Right lung (tissue), 5 donors: ENCODE results near the gene FAM83D. TPM values are rescaled to one million over a fixed set of nuclear protein-coding genes. Genes with fewer than 3 reads are reported as not detected.
"Not testable (repeated sequence)": the region's sequence is repeated elsewhere in the genome, so short reads cannot be mapped to it uniquely, and the experiment has no call there.

Source experiments
- DNase-seq, 2 donors: peaks; one replicate each; pipeline ENCODE4 v3.0.0-alpha.2; 2013
- polyA plus RNA-seq, 5 donors: library from polyadenylated mRNA; unstranded; fragments of 120-200 nt; gene quantifications; one replicate each; pipeline versions ENCODE4 v1.2.1 to v1.2.3, GENCODE V29; 2013; ENCODE audit warnings: inconsistent platforms in 1 of 5, low replicate concordance in 1 of 5; ENCODE audit not compliant: insufficient read length in 5 of 5, insufficient read depth in 1 of 5

Gene FAM83D
- polyA plus RNA-seq, 5 donors = 10.4 to 27.1 (median 14.1) TPM

- DNase-seq = no peak
Observed at GRCh38 chr20:38962928-38963401, 36.7 kb downstream of the FAM83D start.

- DNase-seq = no peak
Observed at GRCh38 chr20:38963745-38964144, 37.5 kb downstream of the FAM83D start.

GRCh38 chr20:38965264-38965663 lies 39.0 kb downstream of the FAM83D start:
- DNase-seq = no peak

GRCh38 chr20:38968090-38968489 lies 41.9 kb downstream of the FAM83D start:
- DNase-seq = no peak

DNA sequence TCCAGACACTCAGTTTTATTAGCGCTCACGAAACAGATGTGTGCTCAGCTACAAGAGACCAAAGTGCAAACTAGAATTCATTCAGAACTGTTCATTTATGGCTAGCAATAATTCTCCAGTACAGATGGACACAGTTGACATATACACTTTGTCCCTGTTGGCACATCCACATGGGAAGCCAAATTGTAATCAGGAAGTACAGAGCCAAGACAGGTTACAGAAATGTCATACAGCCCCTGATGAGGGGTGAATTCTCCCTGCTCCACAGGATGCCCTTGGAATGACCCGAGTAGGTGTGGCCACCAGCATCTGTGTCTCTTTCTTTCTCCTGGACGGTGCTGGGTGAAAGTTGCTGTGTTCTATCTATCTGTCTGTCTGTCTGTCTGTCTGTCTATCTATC lies 43.5 kb downstream of the FAM83D start:
- no peak for DNase-seq

DNA sequence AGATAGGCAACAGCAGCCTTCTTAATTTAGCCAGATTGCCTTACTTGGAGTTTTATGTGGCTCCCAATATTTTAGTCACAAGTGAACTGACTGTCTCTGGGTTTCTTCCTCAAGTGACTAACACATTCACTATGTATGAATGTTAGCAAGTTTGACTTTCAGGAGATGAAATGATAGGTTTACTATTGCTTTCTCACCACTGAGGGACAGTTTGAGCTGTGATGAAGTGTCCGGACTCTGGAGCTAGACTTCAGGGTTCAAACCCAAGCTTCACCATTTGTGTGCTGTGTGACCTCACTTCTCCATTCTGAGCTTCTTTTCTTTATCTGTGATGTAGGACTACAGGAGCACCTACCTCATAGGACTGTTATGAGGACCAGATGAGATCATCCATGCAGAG lies 44.1 kb downstream of the FAM83D start:
- DNase-seq = no peak

- DNase-seq = no peak
Observed at GRCh38 chr20:38973107-38973506, 46.9 kb downstream of the FAM83D start.

DNA sequence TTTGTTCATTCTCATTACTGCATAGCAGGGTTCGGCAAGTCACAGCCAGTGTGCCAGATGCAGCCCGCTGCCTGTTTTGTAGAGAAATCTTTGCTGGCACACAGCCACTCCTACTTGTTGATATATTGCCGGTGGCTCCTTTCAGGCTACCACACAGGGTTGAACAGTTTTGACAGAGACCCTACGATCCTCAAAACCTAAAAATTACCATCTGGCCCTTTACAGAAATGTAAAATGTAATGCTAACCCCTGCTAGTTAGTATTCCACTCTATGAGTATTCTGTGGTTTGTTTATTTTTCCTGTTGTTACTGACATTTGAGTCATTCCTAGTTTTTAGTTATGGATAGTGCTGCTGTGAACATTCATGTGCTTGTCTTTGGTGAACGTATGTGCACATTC lies 47.4 kb downstream of the FAM83D start:
- DNase-seq = no peak

- DNase-seq = no peak
Observed at GRCh38 chr20:38975539-38976120, 49.4 kb downstream of the FAM83D start.

GRCh38 chr20:38979434-38979833 lies 53.2 kb downstream of the FAM83D start:
- DNase-seq = no peak

- no peak for DNase-seq
Observed at GRCh38 chr20:38979842-38980241, 53.6 kb downstream of the FAM83D start.

- DNase-seq = no peak
Observed at GRCh38 chr20:38982291-38982690, 56.1 kb downstream of the FAM83D start.

DNA sequence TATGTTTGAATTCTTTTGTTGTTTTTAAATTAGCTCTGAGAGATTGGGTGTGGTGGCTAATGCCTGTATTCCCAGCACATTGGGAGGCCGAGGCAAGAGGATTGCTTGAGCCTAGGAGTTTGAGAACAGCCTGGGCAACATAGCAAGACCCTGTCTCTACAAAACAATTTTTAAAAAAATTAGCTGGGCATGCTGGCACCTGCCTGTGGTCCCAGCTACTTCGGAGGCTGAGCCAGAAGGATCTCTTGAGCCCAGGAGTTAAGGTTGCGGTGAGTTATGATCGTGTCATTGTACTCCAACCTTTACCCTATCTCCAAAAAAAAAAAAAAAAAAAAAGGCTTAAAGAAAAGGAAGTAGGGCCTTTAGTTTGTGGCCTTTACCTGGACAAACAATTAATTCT lies 58.8 kb downstream of the FAM83D start:
- DNase-seq = no peak

- DNase-seq = no peak
Observed at GRCh38 chr20:38985603-38986170, 59.5 kb downstream of the FAM83D start.

- no peak for DNase-seq
Observed at GRCh38 chr20:38986663-38987062, 60.4 kb downstream of the FAM83D start.

- DNase-seq = no peak
Observed at GRCh38 chr20:38987777-38988176, 61.6 kb downstream of the FAM83D start.

GRCh38 chr20:38990728-38991127 lies 64.5 kb downstream of the FAM83D start:
- no peak for DNase-seq

- no peak for DNase-seq
Observed at GRCh38 chr20:38991814-38992704, 65.8 kb downstream of the FAM83D start.

DNA sequence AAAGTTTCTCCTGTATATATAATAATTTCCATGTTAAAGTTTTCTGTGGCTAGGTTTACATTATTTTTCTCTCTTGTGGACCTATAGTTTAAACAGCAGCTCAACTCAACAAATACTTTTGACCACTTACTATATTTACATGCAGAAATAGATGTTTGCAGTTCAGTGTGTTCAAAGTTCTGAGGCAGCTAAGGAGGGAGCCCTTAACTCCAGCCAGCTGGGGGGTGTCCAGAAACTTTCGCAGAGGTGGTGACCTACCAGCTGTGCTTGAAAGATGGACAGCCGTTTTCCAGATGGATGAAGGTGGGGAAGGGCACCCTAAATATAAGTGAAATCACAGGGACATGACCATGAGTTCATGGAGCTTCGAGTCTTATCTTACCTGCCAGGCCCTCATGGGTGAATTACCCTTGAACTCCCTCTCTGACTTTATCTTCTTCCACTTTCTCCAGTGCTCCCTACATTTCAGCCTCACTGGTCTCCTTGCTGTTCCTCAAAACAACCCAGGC lies 69.4 kb downstream of the FAM83D start:
- no peak for DNase-seq

DNA sequence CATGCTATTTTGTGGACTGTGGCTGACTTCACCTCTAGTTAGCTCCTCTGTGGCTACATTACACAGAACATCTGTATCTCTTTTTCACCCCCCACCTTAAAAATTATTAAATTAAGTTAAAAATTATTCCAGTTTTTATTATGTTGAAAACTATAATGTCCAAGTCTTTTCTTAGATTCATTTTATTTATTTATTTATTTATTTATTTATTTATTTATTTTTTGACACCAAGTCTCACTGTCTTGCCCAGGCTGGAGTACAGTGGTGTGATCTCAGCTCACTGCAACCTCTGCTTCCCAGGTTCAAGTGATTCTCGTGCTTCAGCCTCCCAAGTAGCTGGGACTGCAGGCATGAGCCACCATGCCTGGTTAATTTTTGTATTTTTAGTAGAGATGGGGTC lies 70.6 kb downstream of the FAM83D start:
- DNase-seq = not testable (repeated sequence)

- DNase-seq = no peak
Observed at GRCh38 chr20:38997622-38998021, 71.4 kb downstream of the FAM83D start.

- DNase-seq = no peak
Observed at GRCh38 chr20:38999217-38999616, 73.0 kb downstream of the FAM83D start.
